ENCODE data around the gene EML4.
"Not testable (repeated sequence)": the region's sequence is repeated elsewhere in the genome, so short reads cannot be mapped to it uniquely, and the experiment has no call there.

Gene EML4

GRCh38 chr2:42132966-42133641, 36.0 kb upstream of the EML4 start:
- DNase-seq, result peak; percentile 54 to 79
- TF ChIP-seq POLR2A (IDR thresholded peaks at IDR 0.05; ENCODE audit: low read length) (no peak), GATA1 (IDR thresholded peaks at IDR 0.05; ENCODE audit: low read depth, low read length) (no peak)

GRCh38 chr2:42133771-42134195, 35.4 kb upstream of the EML4 start:
- no peak for DNase-seq
- TF ChIP-seq POLR2A (IDR thresholded peaks at IDR 0.05; ENCODE audit: low read length), result no peak
- TF ChIP-seq GATA1 (IDR thresholded peaks at IDR 0.05; ENCODE audit: low read depth, low read length), result no peak

DNA sequence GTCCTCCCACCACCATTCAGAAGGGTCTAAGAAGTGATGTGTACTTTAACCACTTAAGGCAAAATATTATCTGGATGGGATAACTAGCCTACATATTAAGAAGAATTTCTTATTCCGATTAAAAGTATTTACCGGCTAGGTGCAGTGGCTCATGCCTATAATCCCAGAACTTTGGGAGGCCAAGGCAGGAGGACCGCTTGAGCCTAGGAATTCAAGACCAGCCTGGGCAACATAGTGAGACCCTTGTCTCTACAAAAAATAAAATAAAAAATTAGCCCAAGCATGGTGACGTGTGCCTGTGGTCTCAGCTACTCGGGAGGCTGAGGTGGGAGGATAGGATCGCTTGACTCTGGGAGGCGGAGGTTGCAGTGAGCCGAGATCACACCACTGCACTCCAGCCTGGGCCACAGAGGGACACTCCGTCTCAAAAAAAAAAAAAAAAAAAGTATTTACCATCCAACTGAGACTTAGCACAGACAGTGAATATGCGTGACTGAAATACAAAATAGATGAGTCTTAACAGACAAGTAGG, 34.7 kb upstream of the EML4 start:
- not testable (repeated sequence) for DNase-seq

DNA sequence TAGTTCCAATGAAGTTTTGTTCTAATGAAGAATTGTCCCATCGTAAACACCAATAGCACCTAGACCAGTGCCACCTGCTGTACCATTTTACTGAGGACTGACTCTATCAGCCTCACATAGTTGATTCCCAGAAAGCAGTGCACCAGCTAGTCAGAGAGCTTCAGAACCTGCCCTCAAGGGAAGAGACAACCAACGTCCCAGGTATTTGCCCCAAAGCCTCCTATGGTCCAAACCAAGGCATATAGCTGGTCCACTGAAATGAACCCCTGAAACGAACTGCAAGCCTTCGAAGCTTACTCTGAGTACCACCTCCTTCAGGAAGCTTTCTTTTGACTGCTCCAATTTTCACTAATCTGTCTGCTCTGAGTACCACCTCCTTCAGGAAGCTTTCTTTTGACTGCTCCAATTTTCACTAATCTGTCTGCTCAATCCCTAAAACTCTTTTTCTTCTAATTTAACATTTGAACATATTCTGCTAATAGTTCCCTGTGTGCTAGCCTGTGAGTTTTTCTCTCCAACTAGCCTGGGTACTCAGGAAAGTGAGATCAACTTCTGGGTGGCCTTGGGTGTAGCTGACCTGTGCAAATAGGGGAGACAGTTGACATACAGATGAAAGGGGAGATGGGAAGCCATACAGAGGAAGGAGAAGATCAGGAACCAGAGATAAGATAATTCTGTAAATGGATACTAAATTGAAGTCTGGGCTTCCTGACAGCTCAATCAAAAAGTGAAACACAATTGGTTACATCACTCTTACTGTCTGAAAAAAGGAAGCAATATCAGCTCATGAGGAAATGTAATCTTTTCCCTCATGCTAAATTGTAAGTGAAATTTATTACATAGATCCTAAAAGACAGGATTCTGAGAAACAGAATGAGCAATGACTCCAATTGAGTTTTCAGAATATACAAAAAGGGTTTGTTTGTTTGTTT, 33.5 kb upstream of the EML4 start:
- TF ChIP-seq POLR2A (IDR thresholded peaks at IDR 0.05; ENCODE audit: low read length) (no peak), GATA1 (IDR thresholded peaks at IDR 0.05; ENCODE audit: low read depth, low read length) (no peak)
- DNase-seq, result no peak

- TF ChIP-seq POLR2A (IDR thresholded peaks at IDR 0.05; ENCODE audit: low read length) (no peak), GATA1 (IDR thresholded peaks at IDR 0.05; ENCODE audit: low read depth, low read length) (no peak)
- DNase-seq, result no peak
These were observed 32.4 kb upstream of the EML4 start for GRCh38 chr2:42136782-42137124.

GRCh38 chr2:42137125-42137841, 31.9 kb upstream of the EML4 start:
- no peak for DNase-seq
- TF ChIP-seq POLR2A (IDR thresholded peaks at IDR 0.05; ENCODE audit: low read length), result no peak
- TF ChIP-seq GATA1 (IDR thresholded peaks at IDR 0.05; ENCODE audit: low read depth, low read length), result no peak

- no peak for DNase-seq
- no peak for TF ChIP-seq GATA1 (IDR thresholded peaks at IDR 0.05; ENCODE audit: low read depth, low read length)
These were observed 30.8 kb upstream of the EML4 start for GRCh38 chr2:42138163-42139015.

DNA sequence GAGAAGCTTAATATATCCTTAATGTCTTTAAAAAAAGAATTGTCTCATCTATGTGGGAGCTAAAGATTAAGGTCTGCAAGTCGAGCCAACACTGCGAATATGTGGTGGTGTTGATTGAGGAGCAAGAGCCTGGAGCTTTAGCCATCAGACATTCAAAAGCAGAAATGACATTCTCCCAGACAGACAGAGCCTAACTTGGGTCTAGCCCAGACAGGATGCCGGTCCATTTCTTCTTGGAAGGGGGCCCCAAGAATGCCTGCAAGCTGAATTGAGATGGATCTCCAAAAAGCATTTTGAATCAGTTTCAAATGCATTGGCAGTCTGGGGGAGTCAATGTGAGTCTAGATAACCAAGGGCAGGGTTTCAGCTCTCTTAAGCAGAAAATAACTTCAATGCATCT, 30.1 kb upstream of the EML4 start:
- DNase-seq, result no peak
- TF ChIP-seq POLR2A (IDR thresholded peaks at IDR 0.05; ENCODE audit: low read length), result no peak
- TF ChIP-seq GATA1 (IDR thresholded peaks at IDR 0.05; ENCODE audit: low read depth, low read length), result no peak

DNA sequence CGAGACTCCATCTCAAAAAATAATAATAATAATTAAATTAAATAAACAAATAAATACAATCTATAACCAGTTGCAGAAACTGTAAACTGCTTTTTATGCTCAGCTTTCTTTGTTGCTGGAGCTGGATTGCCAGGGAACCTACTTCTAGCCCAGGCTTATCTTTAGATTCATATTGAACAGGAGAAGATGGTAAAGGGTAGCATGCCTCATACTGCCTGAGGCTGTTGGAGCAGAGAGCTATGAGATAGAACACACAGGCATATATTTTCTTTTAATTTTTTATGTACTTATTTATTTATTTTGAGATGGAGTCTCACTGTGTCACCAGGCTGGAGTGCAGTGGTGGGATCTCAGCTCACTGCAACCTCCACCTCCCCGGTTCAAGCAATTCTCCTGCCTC, 28.7 kb upstream of the EML4 start:
- DNase-seq, result no peak
- TF ChIP-seq GATA1 (IDR thresholded peaks at IDR 0.05; ENCODE audit: low read depth, low read length) (no peak), POLR2A (IDR thresholded peaks at IDR 0.05; ENCODE audit: low read length) (no peak)

DNA sequence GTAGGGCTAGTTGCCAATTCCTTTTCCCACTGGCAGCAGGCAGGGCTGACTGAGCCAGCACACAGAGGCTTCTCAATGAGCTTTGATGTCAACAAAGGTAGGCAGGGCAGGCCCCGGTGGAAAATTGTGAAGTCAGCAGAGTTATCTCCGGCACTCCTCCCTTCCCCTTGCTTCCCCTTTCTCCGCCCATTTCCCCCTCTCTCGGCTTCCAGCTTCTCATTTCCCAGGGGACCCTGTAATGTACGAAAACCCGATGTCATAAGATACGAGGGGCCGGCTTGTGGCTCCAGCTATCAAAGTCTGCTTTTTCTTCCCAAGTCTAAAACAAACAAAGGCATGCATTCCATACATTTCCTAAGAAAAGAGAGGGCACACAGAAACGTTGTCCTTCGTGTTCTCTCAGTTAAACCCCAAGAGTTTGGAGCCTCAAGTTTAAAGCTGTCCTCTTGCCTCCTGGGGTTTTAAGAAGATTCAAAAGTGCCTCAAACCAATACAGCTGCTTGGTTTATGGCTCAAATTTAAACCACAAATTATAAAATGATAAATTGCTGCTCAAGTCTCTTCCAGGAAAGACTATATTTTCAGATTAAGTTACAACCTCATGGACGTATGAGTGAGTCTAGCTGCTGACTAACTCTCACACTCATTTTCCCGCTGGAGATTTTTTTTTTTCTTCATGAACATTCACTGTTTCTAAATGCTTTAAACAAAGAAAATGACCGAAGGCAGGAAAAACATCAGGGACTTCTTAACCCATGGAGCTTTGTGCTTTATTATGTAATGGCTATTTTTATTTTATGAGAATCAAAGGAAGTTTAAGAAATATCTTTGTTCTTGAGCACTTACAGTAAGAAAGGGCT, 27.2 kb upstream of the EML4 start:
- DNase-seq, result no peak
- TF ChIP-seq GATA1 (IDR thresholded peaks at IDR 0.05; ENCODE audit: low read depth, low read length) (no peak), POLR2A (IDR thresholded peaks at IDR 0.05; ENCODE audit: low read length) (no peak)

- no peak for DNase-seq
These were observed 26.5 kb upstream of the EML4 start for GRCh38 chr2:42142547-42143184.

GRCh38 chr2:42147641-42148274, 21.4 kb upstream of the EML4 start:
- no peak for DNase-seq
- TF ChIP-seq GATA1 (IDR thresholded peaks at IDR 0.05; ENCODE audit: low read depth, low read length) (no peak), POLR2A (IDR thresholded peaks at IDR 0.05; ENCODE audit: low read length) (no peak)

More at GRCh38 chr2:42142547-42143184, 26.5 kb upstream of the EML4 start:
- TF ChIP-seq POLR2A (IDR thresholded peaks at IDR 0.05; ENCODE audit: low read length), result no peak
- TF ChIP-seq GATA1 (IDR thresholded peaks at IDR 0.05; ENCODE audit: low read depth, low read length), result no peak
